Activated CD4-positive, CD25-positive, alpha-beta regulatory T cell treated with anti-CD3 and anti-CD28 coated beads, Interleukin-2, amount 50 U/mL, for 16 hours (primary cell): ENCODE results near the gene MYO7B.

Experiments
- DNase-seq: peaks from one replicate; pipeline ENCODE4 v3.0.0-alpha.2; 2020; ENCODE audit warnings: low read depth, low spot score

The MYO7B gene

GRCh38 chr2:127661072-127661649, 125.7 kb downstream of the MYO7B start:
- no peak for DNase-seq

GRCh38 chr2:127661949-127662510, 126.5 kb downstream of the MYO7B start:
- no peak for DNase-seq

GRCh38 chr2:127662937-127663565, 127.6 kb downstream of the MYO7B start:
- DNase-seq, result no peak

- no peak for DNase-seq
Observed at GRCh38 chr2:127663566-127664064, 128.1 kb downstream of the MYO7B start.

- no peak for DNase-seq
Observed at GRCh38 chr2:127664065-127664894, 128.8 kb downstream of the MYO7B start.

GRCh38 chr2:127664895-127665225, 129.4 kb downstream of the MYO7B start:
- DNase-seq, result no peak

GRCh38 chr2:127665267-127665893, 129.9 kb downstream of the MYO7B start:
- no peak for DNase-seq

- no peak for DNase-seq
Observed at GRCh38 chr2:127669056-127669455, 133.6 kb downstream of the MYO7B start.

GRCh38 chr2:127670055-127670956, 134.8 kb downstream of the MYO7B start:
- no peak for DNase-seq

GRCh38 chr2:127670957-127671290, 135.4 kb downstream of the MYO7B start:
- DNase-seq, result no peak

- DNase-seq, result no peak
Observed at GRCh38 chr2:127671557-127672302, 136.2 kb downstream of the MYO7B start.

GRCh38 chr2:127672341-127673224, 137.1 kb downstream of the MYO7B start:
- DNase-seq, result no peak

- no peak for DNase-seq
Observed at GRCh38 chr2:127673291-127674069, 138.0 kb downstream of the MYO7B start.

- DNase-seq, result no peak
Observed at GRCh38 chr2:127674241-127675209, 139.0 kb downstream of the MYO7B start.

GRCh38 chr2:127675331-127676261, 140.1 kb downstream of the MYO7B start, which contains the start of gene LIMS2:
Gene LIMS2, minus strand, starts transcription at chr2:127675530. Its CDS starts 506 bp downstream, at chr2:127675024.
- no peak for DNase-seq

GRCh38 chr2:127676906-127677305, 141.4 kb downstream of the MYO7B start:
- no peak for DNase-seq
